ENCODE measurements around the gene NAGLU.

Gene NAGLU

GRCh38 chr17:42563143-42563509 is 27.1 kb downstream of the NAGLU start:
- in situ Hi-C loops (cut with MboI; ENCODE audit: low sequenced_read_pairs) = no loop called here

- in situ Hi-C loops (cut with MboI; ENCODE audit: low sequenced_read_pairs) = no loop called here
These were observed 27.5 kb downstream of the NAGLU start for GRCh38 chr17:42563543-42563942.

DNA sequence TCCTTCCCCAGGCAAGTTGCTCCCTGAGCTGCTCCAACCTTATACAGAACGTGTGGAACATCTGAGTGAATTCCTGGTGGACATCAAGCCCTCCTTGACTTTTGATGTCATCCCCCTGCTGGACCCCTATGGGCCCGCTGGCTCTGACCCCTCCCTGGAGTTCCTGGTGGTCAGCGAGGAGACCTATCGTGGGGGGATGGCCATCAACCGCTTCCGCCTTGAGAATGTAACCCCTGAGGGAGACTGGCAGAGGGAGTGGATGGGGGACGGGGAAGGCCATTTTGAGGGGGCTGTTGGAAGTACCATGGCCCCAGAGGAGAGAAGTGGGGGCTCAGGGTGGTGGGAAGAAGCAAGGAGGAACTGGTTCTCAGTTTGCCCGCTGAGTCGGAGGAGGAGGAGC is 27.9 kb downstream of the NAGLU start:
- in situ Hi-C loops (cut with MboI; ENCODE audit: low sequenced_read_pairs) = no loop called here

DNA sequence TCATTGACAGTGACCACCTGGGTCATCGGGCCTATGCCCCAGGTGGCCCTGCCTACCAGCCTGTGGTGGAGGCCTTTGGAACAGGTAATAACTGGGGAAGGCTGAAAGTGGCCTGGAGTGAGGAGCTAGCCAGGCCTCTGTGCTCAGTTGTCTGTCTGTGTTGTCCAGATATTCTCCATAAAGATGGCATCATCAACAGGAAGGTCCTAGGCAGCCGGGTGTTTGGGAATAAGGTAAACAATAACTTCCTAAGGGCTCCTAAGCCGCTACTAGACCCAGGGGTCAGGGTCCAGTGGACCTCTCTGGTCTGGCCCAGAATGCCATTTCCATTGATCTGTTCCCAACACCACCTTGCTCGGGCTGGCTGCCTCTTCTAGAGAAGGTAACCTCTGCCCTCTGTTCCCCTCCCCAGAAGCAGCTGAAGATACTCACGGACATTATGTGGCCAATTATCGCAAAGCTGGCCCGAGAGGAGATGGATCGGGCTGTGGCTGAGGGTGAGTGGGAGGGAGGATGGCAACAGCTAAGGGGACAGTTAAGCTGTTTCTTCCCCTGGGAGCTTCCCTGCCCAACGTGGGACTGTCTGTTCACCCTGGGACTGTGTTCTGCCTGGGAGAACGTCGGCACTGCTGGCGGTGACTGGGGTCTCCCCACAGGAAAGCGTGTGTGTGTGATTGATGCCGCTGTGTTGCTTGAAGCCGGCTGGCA is 28.9 kb downstream of the NAGLU start:
- in situ Hi-C loops (cut with MboI; ENCODE audit: low sequenced_read_pairs) = no loop called here

DNA sequence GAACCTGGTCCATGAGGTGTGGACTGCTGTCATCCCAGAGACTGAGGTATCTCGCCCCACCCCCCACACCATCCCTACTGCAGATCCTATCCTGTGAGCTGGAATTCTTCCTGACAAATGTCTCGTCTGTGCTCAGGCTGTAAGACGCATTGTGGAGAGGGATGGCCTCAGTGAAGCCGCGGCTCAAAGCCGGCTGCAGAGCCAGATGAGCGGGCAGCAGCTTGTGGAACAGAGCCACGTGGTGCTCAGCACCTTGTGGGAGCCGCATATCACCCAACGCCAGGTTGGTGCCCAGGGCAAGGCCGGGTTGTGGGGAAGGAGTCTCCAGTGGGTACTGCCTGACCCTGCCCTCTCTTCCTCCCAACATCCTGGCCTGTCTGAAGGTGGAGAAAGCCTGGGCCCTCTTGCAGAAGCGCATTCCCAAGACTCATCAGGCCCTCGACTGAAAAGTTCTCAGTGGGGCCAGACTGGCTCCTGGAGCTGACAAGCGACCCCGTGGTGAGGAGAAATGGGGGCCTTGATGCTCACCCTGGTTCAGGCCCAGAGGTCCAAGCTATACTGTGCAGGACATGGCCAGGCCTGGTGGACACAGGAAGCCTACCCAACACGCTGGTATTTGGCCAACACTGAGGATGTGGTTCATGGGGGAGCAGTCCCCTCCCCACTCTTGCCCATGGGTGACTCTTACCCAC is 29.6 kb downstream of the NAGLU start:
- in situ Hi-C loops (cut with MboI; ENCODE audit: low sequenced_read_pairs) = no loop called here

- in situ Hi-C loops (cut with MboI; ENCODE audit: low sequenced_read_pairs) = no loop called here
These were observed 30.3 kb downstream of the NAGLU start for GRCh38 chr17:42566215-42566882.

DNA sequence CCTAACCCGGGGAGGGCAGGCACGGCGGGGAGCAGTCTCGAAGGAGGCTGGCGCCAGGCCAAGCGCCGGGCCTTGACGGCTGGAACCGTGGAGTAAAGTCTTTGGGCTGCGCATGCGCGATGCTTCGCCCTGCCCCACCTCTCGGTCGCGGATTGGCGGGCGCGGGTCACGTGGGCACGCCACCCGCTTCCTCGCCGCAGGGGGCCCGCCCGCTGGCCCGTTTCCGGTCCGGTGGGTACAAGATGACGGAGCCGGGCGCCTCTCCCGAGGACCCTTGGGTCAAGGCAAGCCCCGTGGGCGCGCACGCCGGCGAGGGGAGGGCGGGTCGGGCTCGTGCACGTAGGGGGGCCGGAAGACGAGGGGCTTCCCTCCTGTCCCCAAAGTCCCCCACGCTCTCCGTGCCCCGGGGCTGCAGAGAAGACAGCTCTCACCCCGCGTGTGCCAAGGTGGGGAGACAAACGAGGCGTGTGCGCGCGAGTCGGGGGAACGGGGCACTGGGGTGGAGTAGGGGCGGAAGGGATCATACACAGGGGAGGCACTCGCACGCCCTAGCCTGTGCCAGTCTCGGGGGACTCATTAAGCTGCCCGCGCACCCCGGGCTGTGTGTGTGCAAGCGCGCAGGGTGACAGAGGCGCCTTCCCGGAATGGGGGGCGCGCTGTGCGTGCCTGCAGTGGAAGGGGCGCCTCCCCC is 31.0 kb downstream of the NAGLU start, which contains the start of gene MLX:
MLX (plus strand) TSS at position 218 of the 691 bp plus-strand sequence; CDS start at position 243, 25 bp downstream.
- in situ Hi-C loops (cut with MboI; ENCODE audit: low sequenced_read_pairs) = no loop called here

GRCh38 chr17:42568341-42569111 is 32.5 kb downstream of the NAGLU start:
- in situ Hi-C loops (cut with MboI; ENCODE audit: low sequenced_read_pairs) = no loop called here

DNA sequence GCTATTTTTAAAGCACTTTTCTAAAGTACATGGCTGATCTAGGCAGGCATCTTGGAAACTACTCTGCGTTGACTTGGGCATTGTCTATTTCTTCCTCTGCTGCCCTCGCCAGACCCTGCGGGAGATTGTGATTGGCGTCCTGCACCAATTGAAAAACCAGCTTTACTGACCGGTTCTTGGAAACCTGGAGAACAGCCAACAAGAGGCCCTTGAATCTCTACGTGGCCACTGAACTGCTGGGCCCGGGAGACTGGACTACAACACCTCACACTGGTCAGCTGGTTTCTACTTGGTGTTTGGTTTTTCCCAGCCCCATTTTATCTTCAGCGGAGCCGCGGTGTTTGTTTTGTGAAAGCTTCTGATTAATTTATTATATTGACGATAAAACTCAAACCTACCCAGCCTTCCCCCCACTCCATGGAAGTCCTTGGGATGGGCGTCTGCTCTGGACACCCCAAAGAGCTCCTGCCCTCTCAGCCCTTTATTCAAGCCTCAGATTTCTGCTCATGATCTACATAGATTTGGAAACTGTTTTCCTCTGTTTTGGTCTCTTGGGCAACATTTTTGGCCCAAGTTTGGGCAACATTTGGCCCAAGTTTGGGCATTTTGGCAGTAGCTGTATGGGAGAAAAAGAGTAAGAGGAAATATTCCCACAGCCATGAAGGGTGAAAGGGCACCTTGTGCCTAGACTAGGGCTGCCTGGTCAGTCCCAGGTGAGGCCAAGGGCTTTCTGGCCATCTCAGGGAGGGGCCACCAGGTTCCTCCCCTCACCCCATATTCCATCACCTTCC is 35.6 kb downstream of the NAGLU start:
- in situ Hi-C loops (cut with MboI; ENCODE audit: low sequenced_read_pairs) = no loop called here

- in situ Hi-C loops (cut with MboI; ENCODE audit: low sequenced_read_pairs) = no loop called here
These were observed 37.1 kb downstream of the NAGLU start for GRCh38 chr17:42573095-42573494.

- in situ Hi-C loops (cut with MboI; ENCODE audit: low sequenced_read_pairs) = no loop called here
These were observed 38.4 kb downstream of the NAGLU start for GRCh38 chr17:42574463-42574862.

DNA sequence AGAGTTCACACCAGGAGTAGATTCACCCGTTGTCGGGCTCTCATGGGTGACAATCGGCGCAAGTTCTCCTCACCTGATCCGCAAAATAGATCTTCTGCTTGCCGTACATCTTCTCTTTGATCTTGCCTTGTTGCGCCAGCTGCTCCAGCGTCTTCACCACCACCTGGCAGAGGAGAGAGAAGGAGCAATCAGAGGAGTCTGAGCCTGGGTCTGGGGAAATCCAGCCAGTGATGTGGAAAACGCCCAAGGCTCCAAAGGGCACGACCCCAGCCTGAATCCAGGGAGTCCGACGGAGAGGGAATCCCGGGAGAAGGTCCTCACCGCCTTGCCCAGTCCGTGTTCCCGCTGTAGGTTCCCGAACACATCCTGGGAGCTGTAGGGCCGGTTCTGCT is 41.1 kb downstream of the NAGLU start:
- in situ Hi-C loops (cut with MboI; ENCODE audit: low sequenced_read_pairs) = no loop called here

- in situ Hi-C loops (cut with MboI; ENCODE audit: low sequenced_read_pairs) = no loop called here
These were observed 41.7 kb downstream of the NAGLU start, which contains the start of gene PSMC3IP for GRCh38 chr17:42577532-42578281. TSS of gene PSMC3IP (minus strand) at chr17:42577729. CDS start at chr17:42577686, 43 bp downstream.

GRCh38 chr17:42578282-42578869 is 42.3 kb downstream of the NAGLU start:
- in situ Hi-C loops (cut with MboI; ENCODE audit: low sequenced_read_pairs) = no loop called here

DNA sequence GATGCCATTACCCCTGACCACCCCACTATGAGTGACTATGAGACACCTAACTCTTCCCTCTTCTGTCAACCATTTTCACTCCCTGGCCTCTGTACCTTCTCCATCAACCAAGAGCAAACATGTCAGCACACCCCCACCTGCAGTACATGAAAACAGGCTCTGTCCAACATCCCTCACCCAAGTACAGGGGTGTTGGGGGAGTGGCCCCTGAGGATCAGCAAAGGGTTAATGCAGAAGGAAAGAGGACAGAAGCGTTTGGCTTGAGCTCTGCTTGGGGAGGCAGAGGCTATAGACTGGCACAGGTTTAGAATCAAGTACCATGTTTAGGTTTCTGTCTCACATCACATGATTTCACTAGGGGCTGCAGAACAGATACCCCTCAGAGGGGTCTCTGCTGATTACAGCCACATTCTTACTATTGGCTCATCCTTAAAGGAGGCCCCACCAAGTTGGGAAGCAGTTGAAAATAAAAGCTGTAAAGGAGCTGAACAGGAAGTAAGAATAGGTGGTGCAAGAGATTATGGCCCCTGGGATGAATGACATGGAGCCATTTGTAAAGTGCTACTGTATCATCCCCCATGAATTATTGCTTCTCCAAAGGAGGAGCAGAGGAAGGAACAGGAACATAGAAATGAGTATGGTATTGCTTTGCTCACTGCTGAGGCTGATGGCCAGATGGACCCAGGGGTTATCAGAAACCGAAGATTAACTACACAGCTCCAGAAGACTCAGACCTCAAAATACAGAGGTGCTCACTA is 43.9 kb downstream of the NAGLU start:
- in situ Hi-C loops (cut with MboI; ENCODE audit: low sequenced_read_pairs) = no loop called here

DNA sequence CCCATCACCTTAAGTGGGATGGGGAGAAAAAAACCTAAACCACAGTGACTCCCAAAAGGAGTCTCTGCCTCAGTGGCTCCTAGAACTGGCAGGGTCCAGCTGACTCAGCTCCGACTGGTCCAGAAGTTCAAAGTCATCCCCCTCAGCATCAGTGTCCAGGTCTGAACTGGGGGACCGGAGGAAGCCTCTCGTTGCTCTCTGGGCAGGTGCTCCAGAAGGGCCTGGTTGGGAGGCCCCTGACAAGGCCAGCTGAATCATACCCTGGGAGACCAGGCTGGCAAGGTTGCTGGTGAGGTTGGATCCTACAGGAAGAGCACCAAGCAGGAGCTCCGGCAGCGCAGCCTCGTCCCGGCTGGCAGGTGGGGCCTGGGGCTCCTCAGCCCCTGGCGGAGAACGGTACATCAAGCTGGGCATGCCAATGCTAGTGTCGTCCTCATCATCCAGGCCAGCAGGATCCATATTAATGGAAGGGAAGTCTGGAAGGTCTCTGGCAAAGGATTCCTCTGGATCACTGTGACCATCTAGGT is 45.8 kb downstream of the NAGLU start:
- in situ Hi-C loops (cut with MboI; ENCODE audit: low sequenced_read_pairs) = no loop called here

- in situ Hi-C loops (cut with MboI; ENCODE audit: low sequenced_read_pairs) = no loop called here
These were observed 48.8 kb downstream of the NAGLU start for GRCh38 chr17:42584880-42585279.

DNA sequence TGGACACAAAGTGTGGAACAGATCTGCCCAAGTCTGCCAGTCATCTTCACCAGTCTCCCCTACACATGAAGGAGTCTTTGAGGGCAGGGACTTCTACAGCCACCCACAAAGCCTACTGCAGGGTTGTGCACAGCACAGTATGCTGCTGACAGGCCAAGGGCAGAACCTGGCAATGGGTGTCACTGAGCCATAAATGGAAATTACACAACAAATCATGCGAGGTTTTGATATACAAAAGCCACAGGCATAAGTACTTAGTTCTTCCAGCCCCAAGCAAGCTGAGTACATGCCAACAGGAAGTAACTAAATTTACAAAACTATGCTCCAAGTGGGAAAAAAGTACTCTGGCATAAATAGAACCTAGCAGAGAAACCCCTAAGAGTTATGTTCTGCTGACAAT is 49.3 kb downstream of the NAGLU start:
- in situ Hi-C loops (cut with MboI; ENCODE audit: low sequenced_read_pairs) = no loop called here
